GM12875 (cell line): ENCODE measurements around the gene HMGN3.

Source experiments
- H3K4me3 ChIP-seq: one replicate; pipeline ENCODE4 v1.5.1; 2011; ENCODE audit warnings: low read depth, low read length, control low read depth
- TF ChIP-seq, protein P1 (sequence below): IDR thresholded peaks from 2 replicates; pipeline ENCODE4 v1.5.1; 2011; ENCODE audit warnings: low read depth, mild to moderate bottlenecking, control low read depth, inconsistent platforms, low read length, moderate library complexity, borderline replicate concordance; ENCODE audit not compliant: insufficient read depth

The HMGN3 gene

GRCh38 chr6:79232696-79233462 lies 1.6 kb downstream of the HMGN3 start:
- H3K4me3 ChIP-seq = peak overlapping the region; percentile 55
- TF ChIP-seq, protein P1, sequence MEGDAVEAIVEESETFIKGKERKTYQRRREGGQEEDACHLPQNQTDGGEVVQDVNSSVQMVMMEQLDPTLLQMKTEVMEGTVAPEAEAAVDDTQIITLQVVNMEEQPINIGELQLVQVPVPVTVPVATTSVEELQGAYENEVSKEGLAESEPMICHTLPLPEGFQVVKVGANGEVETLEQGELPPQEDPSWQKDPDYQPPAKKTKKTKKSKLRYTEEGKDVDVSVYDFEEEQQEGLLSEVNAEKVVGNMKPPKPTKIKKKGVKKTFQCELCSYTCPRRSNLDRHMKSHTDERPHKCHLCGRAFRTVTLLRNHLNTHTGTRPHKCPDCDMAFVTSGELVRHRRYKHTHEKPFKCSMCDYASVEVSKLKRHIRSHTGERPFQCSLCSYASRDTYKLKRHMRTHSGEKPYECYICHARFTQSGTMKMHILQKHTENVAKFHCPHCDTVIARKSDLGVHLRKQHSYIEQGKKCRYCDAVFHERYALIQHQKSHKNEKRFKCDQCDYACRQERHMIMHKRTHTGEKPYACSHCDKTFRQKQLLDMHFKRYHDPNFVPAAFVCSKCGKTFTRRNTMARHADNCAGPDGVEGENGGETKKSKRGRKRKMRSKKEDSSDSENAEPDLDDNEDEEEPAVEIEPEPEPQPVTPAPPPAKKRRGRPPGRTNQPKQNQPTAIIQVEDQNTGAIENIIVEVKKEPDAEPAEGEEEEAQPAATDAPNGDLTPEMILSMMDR = no peak

DNA sequence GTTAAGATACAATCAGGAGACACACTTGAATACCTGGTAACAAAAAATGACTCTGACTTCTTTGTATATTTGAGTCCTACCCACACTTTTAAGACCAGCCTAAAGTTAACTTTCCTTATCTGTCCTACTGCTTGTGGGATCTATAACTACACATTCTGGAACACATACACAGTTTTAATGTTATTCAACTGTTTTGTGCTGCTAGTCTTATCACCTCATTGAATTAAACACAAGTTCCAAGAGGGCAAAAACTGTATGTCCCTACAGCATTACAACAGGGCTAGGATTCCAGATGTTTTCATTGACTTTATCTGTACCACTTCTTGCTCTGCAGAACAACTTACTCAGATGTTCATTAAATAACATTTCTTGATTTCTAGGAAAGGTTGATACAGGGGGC lies 2.8 kb downstream of the HMGN3 start:
- TF ChIP-seq, protein P1 = no peak
- no peak overlapping the region for H3K4me3 ChIP-seq

DNA sequence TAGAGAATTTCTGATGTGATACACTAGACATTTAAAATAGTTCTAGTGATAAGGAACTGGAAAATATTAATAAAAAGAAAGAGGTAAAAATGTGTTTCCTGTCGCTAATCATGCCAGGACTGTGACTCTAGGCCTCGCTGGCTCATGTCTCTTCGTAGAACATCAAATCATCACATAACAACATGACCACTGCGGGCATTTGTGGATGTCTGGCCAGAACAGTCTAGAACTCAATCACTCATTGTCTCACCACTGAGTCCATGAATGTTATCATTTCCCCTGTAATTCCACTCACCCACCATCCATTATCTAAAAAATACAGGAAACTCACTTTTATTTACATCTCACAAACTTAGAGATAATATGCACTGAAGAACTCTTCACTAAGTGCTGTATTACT lies 3.4 kb downstream of the HMGN3 start:
- H3K4me3 ChIP-seq = no peak overlapping the region
- TF ChIP-seq, protein P1 = no peak

DNA sequence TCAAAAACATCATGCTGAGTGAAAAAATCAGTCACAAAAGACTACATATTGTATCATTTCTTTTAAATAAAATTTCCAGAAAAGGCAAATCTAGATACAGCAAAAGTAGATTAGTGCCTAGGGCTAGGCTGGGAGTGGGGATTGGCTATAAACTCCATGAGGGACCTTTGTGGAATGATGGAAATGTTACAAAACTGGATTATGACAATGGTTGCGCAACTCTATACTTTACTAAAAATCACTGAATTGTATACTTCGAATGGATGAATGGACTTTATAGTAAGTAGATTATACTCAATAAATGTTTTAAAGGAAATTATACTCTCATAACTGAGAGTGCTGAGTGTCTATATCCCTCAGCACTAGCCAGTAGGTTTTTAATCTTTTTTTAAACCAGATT lies 4.3 kb downstream of the HMGN3 start:
- TF ChIP-seq, protein P1 = no peak

DNA sequence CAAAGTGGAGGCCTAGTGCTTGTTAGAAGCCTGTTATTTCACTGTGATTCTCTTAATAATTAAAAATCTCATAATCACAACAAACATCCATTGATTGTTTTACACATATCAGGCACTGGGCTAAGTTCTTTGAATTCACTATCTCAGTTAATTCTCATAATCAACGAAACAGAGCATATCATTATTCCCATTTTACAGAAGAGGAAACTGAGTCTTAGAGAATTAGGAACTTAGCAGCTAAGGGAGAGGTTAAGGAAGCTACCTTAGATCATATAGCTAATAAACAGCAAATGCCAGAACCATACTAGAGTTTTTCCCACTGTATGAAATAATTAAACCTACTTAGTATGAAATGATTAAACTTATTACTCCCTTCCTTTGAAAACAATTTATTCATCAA lies 7.0 kb downstream of the HMGN3 start:
- TF ChIP-seq, protein P1 = no peak
- no peak overlapping the region for H3K4me3 ChIP-seq

More for the DNA sequence above, 4.3 kb downstream of the HMGN3 start:
- no peak overlapping the region for H3K4me3 ChIP-seq

DNA sequence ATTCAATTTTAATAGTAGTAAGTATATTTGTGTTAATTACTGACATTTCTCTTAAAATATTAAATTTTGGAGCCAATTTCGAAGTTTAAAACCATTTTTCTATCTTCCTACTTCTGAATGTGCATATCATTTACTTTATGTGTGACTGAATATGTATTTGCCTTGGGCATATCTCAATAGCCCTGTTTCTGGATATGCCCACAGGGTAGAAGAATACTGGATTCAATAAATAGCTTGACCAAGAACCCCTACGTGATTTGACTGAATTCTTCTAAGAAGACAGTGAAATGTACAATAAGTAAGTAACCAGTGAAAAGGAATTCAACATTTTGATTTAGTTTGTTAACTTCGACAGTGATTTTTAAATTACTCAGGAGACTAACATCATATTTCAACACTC lies 7.8 kb downstream of the HMGN3 start:
- no peak overlapping the region for H3K4me3 ChIP-seq
- TF ChIP-seq, protein P1 = no peak

DNA sequence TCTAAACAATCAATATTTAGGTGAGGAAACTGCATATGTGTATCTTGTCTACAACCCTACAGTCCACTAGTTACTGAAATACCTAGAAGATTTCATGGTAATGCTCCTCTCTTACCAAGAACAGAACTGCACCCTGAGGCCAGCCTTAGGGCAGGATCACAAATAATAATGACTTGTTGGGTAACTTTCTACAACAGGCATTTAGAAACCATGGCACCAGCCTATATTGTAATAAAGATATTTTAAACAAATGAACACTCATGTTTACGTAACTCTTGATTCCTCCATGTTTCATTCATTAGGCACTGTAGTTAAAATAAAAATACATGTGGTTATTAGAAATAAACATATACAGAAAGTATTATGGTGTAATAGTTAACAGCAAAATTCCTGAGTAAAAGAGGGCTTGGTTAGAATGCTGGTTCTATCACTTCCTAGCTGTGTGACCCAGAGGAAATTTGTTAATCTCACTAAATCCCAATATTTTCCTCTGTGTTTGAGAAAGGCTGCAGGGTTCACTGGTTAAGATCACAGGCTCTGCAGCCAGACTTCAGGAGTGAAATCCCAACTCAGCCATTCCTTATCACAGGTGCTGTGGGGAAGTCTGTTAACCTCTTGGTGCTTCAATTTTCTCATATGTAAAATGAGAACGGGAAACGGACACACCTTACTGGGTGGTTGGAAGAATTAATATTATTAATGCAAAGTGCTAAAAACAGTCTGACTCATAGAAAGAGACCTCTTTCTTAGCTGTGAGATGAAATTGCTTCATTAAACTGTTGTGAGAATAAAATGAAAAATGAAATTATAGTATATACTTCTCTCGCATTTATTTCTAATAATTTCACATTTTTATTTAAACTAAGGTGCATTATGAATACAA lies 8.5 kb downstream of the HMGN3 start:
- TF ChIP-seq, protein P1 = no peak
- H3K4me3 ChIP-seq = no peak overlapping the region
